Measurements from ENCODE around the gene NCAPD3.

GRCh38 chr11:134233729-134234179 is 10.0 kb upstream of the NCAPD3 start:
- TF ChIP-seq GATA2 (IDR thresholded peaks at IDR 0.05; ENCODE audit: low read depth, low read length): no peak
- TF ChIP-seq GATA3 (IDR thresholded peaks at IDR 0.05; ENCODE audit: low read depth, low read length): no peak

Measured in SH-SY5Y (cell line).